ENCODE results near the gene PNLIPRP2.

DNA sequence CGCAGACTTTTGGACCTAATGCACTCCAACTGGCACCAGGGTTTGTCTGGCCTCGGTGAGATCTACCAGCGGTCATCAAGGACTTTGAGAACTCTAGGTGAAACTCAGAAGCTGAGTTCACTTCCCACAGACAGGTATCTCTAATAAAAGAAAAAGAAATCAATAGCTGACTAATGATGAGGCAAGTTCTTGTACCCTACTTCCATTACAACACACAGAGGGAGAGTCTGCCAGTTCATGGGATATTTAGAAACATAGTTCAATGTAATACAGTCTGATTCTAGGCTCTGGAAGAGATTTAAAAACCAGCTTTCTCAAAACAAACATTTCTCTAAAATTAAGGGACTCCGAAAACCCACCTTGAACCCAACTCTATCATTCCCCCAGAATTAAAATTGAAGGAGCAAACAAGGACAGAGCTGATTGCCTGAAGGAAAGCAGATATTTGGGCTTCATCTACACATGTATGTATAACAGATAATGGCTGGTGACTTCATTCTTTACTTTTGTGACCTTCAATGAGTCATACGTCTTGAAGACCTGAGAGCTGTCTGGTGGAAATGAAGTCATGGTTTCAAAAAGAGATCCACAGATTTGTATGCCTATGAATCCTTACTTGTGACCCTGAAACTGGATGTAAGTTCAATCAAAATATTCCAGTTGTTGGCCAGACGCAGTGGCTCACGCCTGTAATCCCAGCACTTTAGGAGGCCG, 32.7 kb upstream of the PNLIPRP2 start:
- TF ChIP-seq, protein P1, sequence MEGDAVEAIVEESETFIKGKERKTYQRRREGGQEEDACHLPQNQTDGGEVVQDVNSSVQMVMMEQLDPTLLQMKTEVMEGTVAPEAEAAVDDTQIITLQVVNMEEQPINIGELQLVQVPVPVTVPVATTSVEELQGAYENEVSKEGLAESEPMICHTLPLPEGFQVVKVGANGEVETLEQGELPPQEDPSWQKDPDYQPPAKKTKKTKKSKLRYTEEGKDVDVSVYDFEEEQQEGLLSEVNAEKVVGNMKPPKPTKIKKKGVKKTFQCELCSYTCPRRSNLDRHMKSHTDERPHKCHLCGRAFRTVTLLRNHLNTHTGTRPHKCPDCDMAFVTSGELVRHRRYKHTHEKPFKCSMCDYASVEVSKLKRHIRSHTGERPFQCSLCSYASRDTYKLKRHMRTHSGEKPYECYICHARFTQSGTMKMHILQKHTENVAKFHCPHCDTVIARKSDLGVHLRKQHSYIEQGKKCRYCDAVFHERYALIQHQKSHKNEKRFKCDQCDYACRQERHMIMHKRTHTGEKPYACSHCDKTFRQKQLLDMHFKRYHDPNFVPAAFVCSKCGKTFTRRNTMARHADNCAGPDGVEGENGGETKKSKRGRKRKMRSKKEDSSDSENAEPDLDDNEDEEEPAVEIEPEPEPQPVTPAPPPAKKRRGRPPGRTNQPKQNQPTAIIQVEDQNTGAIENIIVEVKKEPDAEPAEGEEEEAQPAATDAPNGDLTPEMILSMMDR (IDR thresholded peaks at IDR 0.05), result no peak
- TF ChIP-seq POLR2A (IDR thresholded peaks at IDR 0.05), result no peak
